HepG2 (cell line): Measurements from ENCODE around the gene PRR5L. TPM values are rescaled to one million over a fixed set of nuclear protein-coding genes. Genes with fewer than 3 reads are reported as not detected.

ENCODE experiments used
- ATAC-seq: fragments of 200-7000 bp; cut with Tn5 transposase; 3 replicates; pipeline ENCODE4 v1.9.1; 2020; ENCODE audit warnings: mild to moderate bottlenecking, moderate library complexity
- BruUV-seq: library from RNA; stranded (reverse); fragments of 400-500 nt; replicated peaks from 2 replicates; lab custom pipeline; 2021; lab: Mats Ljungman, UMichigan
- CTCF ChIA-PET: fragments of 300-600 bp; formaldehyde crosslinking; extraction: SDS; loops from one replicate; lab custom pipeline; 2021; ENCODE audit warnings: low total read pairs, inconsistent platforms, low intra/inter-chr PET ratio; lab: Yijun Ruan, JAX
- POLR2A ChIA-PET: fragments of 350-600 bp; sonication (Branson Sonifier 250); formaldehyde crosslinking; loops from one replicate; lab custom pipeline; 2020; ENCODE audit warnings: antibody characterized with exemption, inconsistent platforms; lab: Yijun Ruan, JAX
- DNase-seq: peaks from one replicate; pipeline ENCODE4 v3.0.0-alpha.2; 2015; ENCODE audit warnings: low spot score
- FAIRE-seq: peaks from 3 replicates; lab custom pipeline; 2011; peaks lifted over from hg19 to GRCh38; lab: Jason Lieb, UNC
- H2AFZ ChIP-seq: one replicate; pipeline ENCODE4 v1.6.1; 2011; ENCODE audit warnings: low read length, inconsistent platforms
- H3K27ac ChIP-seq: fragments of 300-600 bp; 3 replicates; pipeline ENCODE4 v1.8.0; 2011; ENCODE audit warnings: mixed run types, mild to moderate bottlenecking, mixed read lengths, low read length, inconsistent platforms; ENCODE audit not compliant: insufficient read depth; ENCODE audit errors: extremely low read length
- H3K27me3 ChIP-seq, 2 experiments: fragments of 200-600 bp in 1 of 2; 2 replicates in 1 of 2; 3 replicates in 1 of 2; pipeline versions ENCODE4 v1.6.0 to v1.8.0; 2011; ENCODE audit warnings: low read length in 2 of 2, mild to moderate bottlenecking in 2 of 2, moderate library complexity in 2 of 2, inconsistent platforms in 1 of 2; ENCODE audit not compliant: insufficient read depth in 2 of 2, control insufficient read depth in 1 of 2
- H3K36me3 ChIP-seq, 2 experiments: fragments of 200-600 bp in 1 of 2; replicated peaks in 1 of 2; 2 replicates in 1 of 2; 3 replicates in 1 of 2; pipeline versions ENCODE4 v1.5.1 to v1.8.0; 2011; ENCODE audit warnings: low read length in 2 of 2, inconsistent platforms in 1 of 2; ENCODE audit not compliant: insufficient read depth in 2 of 2, control insufficient read depth in 1 of 2
- H3K4me1 ChIP-seq: 2 replicates; pipeline ENCODE4 v1.5.1; 2012; ENCODE audit warnings: low read length, inconsistent platforms; ENCODE audit not compliant: insufficient read depth
- H3K4me2 ChIP-seq: 2 replicates; pipeline ENCODE4 v1.6.0; 2011; ENCODE audit warnings: low read depth, low read length, inconsistent platforms
- H3K4me3 ChIP-seq, 3 experiments: fragments of 200-600 bp in 1 of 3; sonication (generic), shearing (Covaris generic) in 1 of 3; replicated peaks in 1 of 3; 2 replicates each; pipeline ENCODE4 v1.5.1; 2011 to 2016; ENCODE audit warnings: low read length in 3 of 3, inconsistent platforms in 2 of 3, low read depth in 2 of 3, mild to moderate bottlenecking in 2 of 3, control low read depth in 1 of 3, mixed read lengths in 1 of 3; ENCODE audit not compliant: insufficient read depth in 1 of 3
- H3K79me2 ChIP-seq: one replicate; pipeline ENCODE4 v1.6.1; 2011; ENCODE audit warnings: low read length, inconsistent platforms; ENCODE audit not compliant: insufficient read depth
- H3K9ac ChIP-seq: 2 replicates; pipeline ENCODE4 v1.6.0; 2011; ENCODE audit warnings: mild to moderate bottlenecking, low read depth, low read length, inconsistent platforms; ENCODE audit not compliant: insufficient read depth
- H3K9me3 ChIP-seq: 2 replicates; pipeline ENCODE4 v1.5.1; 2012; ENCODE audit warnings: mild to moderate bottlenecking, low read length
- H4K20me1 ChIP-seq: 2 replicates; pipeline ENCODE4 v1.6.0; 2011; ENCODE audit warnings: inconsistent platforms, mild to moderate bottlenecking, low read length, moderate library complexity; ENCODE audit not compliant: insufficient read depth
- ERF ChIP-seq: IDR thresholded peaks from 2 replicates; pipeline ENCODE4 v1.6.1; 2018; ENCODE audit warnings: missing biosample characterization, missing genetic modification reagents
- FOXO1 ChIP-seq: sonication (generic); formaldehyde crosslinking; IDR thresholded peaks from 2 replicates; pipeline ENCODE4 v1.4.0; 2020; ENCODE audit warnings: missing genetic modification reagents
- GLI4 ChIP-seq: sonication (generic); formaldehyde crosslinking; IDR thresholded peaks from 2 replicates; pipeline ENCODE4 v1.5.1; 2020; ENCODE audit warnings: missing genetic modification reagents, mild to moderate bottlenecking, moderate library complexity, borderline replicate concordance
- HNRNPH1 ChIP-seq: fragments of 200-400 bp; formaldehyde crosslinking; optimal IDR thresholded peaks from 2 replicates; pipeline ENCODE3; 2017; ENCODE audit warnings: mild to moderate bottlenecking, low read depth, low read length
- SALL2 ChIP-seq: sonication (generic); formaldehyde crosslinking; IDR thresholded peaks from 2 replicates; pipeline ENCODE4 v1.8.1; 2023; ENCODE audit warnings: mild to moderate bottlenecking, missing genetic modification reagents, inconsistent platforms
- SMYD3 ChIP-seq: sonication (generic); formaldehyde crosslinking; IDR thresholded peaks from 2 replicates; pipeline ENCODE4 v1.8.1; 2023; ENCODE audit warnings: mild to moderate bottlenecking, missing genetic modification reagents
- ZNF335 ChIP-seq: sonication (generic); formaldehyde crosslinking; IDR thresholded peaks from 2 replicates; pipeline ENCODE4 v1.4.0; 2020; ENCODE audit warnings: missing genetic modification reagents
- ZNF7 ChIP-seq: IDR thresholded peaks from 2 replicates; pipeline ENCODE4 v1.6.1; 2016; ENCODE audit warnings: missing biosample characterization, missing genetic modification reagents
- WGBS: methylation state at CpG from one replicate; pipeline ENCODE4 v1.1.6; 2017; ENCODE audit warnings: low lambda C conversion rate; 5-methylcytosine and 5-hydroxymethylcytosine counted together
- in situ Hi-C: cut with HindIII; loops from 2 replicates; pipeline ENCODE4 v1.10.0; 2017; ENCODE audit warnings: low pct_unique_long_range_greater_than_20kb; ENCODE audit not compliant: extremely low pct_ligation_motif_present
- intact Hi-C: fragments of 100-400 bp; cut with micrococcal nuclease; formaldehyde crosslinking; loops from one replicate; pipeline ENCODE4 v1.10.0; 2022; ENCODE audit not compliant: unreplicated experiment
- polyA plus RNA-seq, 8 experiments: library from polyadenylated mRNA; depleted of rRNA in 3 of 8; stranded (reverse) in 7 of 8; unstranded in 1 of 8; fragments of >200 nt; fragmentation: Illumina TruSeq in 4 of 8; extraction: Trizol in 4 of 8; gene quantifications; 2 replicates each; pipeline versions ENCODE4 v1.2.1 to v1.2.3, GENCODE V29; 2011 to 2016; ENCODE audit warnings: low read depth in 4 of 8, missing spikeins in 1 of 8, mixed read lengths in 1 of 8; ENCODE audit not compliant: insufficient read depth in 1 of 8
- total RNA-seq, 5 experiments: library from RNA; depleted of rRNA; stranded (reverse); fragments of >200 nt; fragmentation: Illumina TruSeq; extraction: Trizol; gene quantifications; 2 replicates each; pipeline ENCODE4 v1.2.3, GENCODE V29; 2016; ENCODE audit warnings: low read depth in 1 of 5
- TF ChIP-seq, protein P1 (sequence below): sonication (generic); formaldehyde crosslinking; IDR thresholded peaks from 2 replicates; pipeline ENCODE4 v1.5.0; 2020; ENCODE audit warnings: mild to moderate bottlenecking, missing genetic modification reagents
- TF ChIP-seq, protein P2 (sequence below): sonication (generic); formaldehyde crosslinking; conservative IDR thresholded peaks from 2 replicates; pipeline ENCODE4 v1.8.0; 2022; ENCODE audit warnings: missing genetic modification reagents
- TF ChIP-seq, protein P3 (sequence below): sonication (generic); formaldehyde crosslinking; IDR thresholded peaks from 2 replicates; pipeline ENCODE4 v1.9.0; 2021; ENCODE audit warnings: missing genetic modification reagents, mild to moderate bottlenecking, borderline replicate concordance

Gene PRR5L
- total and polyA plus RNA-seq, 2 of the 13 experiments (the other 11 are each of a cell fraction or from before 2014, with no cell fraction given) = 0.16 TPM; not detected in 1

DNA sequence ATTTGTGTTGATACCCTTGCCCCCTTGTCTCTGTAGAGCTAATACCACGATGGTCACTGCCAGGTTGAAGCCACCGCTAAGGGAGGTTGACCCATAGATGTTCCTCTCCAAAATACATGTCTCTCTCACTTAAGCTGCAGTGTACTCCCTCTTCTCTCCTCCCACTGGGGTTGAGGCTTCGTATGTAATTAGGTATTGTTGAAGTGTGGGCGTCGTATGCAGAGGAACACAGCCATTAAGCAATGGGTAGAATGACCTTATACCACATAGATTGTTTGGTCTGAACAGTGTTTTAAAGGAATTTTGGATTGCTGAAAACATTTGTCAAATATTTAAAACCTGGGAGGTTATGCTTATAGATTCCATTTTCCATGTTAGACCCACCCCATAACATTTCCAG lies 142.0 kb downstream of the PRR5L start:
- Histone ChIP-seq H3K36me3 (no peaks in the 10 kb centered on the region), H2AFZ (no peak overlapping the region), H3K4me1 (peaks cover 7% of the 10 kb centered on the region), H3K4me2 (no peak overlapping the region), H4K20me1 (no peaks in the 10 kb centered on the region), H3K79me2 (no peaks in the 10 kb centered on the region), H3K9me3 (no peaks in the 10 kb centered on the region), H3K9ac (no peak overlapping the region), H3K27me3 (no peaks in the 10 kb centered on the region), H3K27ac (no peak overlapping the region), H3K4me3 (no peak overlapping the region)
- 54% methylated on average over 5 of the region's 5 CpGs for WGBS
- in situ Hi-C loops (loop anchor here (10.0 kb wide), 1 partner anchor 57 kb away; no protein-coding TSS in a partner anchor), intact Hi-C loops (no loop called here)
- BruUV-seq = no TSS peak
- FAIRE-seq (no peak), ATAC-seq (no peak), DNase-seq (no peak)
- POLR2A ChIA-PET = no interaction called here
- CTCF ChIA-PET = no interaction called here
- TF ChIP-seq FOXO1 (no peak), SALL2 (CRISPR knock-in tag) (no peak), ZNF335 (CRISPR knock-in tag) (no peak), GLI4 (no peak), SMYD3 (no peak), HNRNPH1 (no peak), ERF (no peak), ZNF7 (CRISPR knock-in tag) (no peak)
- TF ChIP-seq, protein P1, sequence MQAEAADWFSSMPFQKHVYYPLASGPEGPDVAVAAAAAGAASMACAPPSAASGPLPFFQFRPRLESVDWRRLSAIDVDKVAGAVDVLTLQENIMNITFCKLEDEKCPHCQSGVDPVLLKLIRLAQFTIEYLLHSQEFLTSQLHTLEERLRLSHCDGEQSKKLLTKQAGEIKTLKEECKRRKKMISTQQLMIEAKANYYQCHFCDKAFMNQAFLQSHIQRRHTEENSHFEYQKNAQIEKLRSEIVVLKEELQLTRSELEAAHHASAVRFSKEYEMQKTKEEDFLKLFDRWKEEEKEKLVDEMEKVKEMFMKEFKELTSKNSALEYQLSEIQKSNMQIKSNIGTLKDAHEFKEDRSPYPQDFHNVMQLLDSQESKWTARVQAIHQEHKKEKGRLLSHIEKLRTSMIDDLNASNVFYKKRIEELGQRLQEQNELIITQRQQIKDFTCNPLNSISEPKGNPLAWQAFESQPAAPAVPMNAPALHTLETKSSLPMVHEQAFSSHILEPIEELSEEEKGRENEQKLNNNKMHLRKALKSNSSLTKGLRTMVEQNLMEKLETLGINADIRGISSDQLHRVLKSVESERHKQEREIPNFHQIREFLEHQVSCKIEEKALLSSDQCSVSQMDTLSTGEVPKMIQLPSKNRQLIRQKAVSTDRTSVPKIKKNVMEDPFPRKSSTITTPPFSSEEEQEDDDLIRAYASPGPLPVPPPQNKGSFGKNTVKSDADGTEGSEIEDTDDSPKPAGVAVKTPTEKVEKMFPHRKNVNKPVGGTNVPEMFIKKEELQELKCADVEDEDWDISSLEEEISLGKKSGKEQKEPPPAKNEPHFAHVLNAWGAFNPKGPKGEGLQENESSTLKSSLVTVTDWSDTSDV = no peak
- TF ChIP-seq, protein P2, sequence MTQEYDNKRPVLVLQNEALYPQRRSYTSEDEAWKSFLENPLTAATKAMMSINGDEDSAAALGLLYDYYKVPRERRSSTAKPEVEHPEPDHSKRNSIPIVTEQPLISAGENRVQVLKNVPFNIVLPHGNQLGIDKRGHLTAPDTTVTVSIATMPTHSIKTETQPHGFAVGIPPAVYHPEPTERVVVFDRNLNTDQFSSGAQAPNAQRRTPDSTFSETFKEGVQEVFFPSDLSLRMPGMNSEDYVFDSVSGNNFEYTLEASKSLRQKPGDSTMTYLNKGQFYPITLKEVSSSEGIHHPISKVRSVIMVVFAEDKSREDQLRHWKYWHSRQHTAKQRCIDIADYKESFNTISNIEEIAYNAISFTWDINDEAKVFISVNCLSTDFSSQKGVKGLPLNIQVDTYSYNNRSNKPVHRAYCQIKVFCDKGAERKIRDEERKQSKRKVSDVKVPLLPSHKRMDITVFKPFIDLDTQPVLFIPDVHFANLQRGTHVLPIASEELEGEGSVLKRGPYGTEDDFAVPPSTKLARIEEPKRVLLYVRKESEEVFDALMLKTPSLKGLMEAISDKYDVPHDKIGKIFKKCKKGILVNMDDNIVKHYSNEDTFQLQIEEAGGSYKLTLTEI (CRISPR knock-in tag) = no peak
- TF ChIP-seq, protein P3, sequence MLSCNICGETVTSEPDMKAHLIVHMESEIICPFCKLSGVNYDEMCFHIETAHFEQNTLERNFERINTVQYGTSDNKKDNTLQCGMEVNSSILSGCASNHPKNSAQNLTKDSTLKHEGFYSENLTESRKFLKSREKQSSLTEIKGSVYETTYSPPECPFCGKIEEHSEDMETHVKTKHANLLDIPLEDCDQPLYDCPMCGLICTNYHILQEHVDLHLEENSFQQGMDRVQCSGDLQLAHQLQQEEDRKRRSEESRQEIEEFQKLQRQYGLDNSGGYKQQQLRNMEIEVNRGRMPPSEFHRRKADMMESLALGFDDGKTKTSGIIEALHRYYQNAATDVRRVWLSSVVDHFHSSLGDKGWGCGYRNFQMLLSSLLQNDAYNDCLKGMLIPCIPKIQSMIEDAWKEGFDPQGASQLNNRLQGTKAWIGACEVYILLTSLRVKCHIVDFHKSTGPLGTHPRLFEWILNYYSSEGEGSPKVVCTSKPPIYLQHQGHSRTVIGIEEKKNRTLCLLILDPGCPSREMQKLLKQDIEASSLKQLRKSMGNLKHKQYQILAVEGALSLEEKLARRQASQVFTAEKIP = no peak
